ENCODE results near the gene UROC1.

DNA sequence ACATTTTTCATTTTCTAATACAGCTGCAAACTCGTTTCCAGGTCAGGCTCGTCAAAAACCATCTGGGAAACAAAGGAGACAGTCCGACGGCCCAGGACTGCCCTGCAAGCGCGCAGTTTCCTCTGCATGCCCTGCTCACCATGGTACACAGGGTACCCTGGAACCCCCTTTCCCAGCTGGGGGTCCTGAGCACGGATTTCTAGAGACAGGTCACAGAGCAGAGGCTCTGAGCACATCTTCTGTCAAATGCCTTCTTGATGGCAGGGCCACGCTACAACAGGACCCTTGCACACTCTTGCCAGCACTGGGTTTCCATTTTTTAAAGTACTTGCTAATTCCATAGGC, 50.0 kb downstream of the UROC1 start:
- TF ChIP-seq POLR2AphosphoS5 (IDR thresholded peaks at IDR 0.05; ENCODE audit: low read depth, low read length) (no peak), SIN3A (IDR thresholded peaks at IDR 0.05; ENCODE audit: borderline replicate concordance, insufficient read depth, low read length) (no peak)
- TF ChIP-seq, protein P1, sequence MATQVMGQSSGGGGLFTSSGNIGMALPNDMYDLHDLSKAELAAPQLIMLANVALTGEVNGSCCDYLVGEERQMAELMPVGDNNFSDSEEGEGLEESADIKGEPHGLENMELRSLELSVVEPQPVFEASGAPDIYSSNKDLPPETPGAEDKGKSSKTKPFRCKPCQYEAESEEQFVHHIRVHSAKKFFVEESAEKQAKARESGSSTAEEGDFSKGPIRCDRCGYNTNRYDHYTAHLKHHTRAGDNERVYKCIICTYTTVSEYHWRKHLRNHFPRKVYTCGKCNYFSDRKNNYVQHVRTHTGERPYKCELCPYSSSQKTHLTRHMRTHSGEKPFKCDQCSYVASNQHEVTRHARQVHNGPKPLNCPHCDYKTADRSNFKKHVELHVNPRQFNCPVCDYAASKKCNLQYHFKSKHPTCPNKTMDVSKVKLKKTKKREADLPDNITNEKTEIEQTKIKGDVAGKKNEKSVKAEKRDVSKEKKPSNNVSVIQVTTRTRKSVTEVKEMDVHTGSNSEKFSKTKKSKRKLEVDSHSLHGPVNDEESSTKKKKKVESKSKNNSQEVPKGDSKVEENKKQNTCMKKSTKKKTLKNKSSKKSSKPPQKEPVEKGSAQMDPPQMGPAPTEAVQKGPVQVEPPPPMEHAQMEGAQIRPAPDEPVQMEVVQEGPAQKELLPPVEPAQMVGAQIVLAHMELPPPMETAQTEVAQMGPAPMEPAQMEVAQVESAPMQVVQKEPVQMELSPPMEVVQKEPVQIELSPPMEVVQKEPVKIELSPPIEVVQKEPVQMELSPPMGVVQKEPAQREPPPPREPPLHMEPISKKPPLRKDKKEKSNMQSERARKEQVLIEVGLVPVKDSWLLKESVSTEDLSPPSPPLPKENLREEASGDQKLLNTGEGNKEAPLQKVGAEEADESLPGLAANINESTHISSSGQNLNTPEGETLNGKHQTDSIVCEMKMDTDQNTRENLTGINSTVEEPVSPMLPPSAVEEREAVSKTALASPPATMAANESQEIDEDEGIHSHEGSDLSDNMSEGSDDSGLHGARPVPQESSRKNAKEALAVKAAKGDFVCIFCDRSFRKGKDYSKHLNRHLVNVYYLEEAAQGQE (IDR thresholded peaks at IDR 0.05; ENCODE audit: insufficient read depth in 1 of 2, low read depth in 2 of 2, low read length in 2 of 2), result no peak

All from PFSK-1 (cell line).